Measurements from ENCODE around the gene FBLN2. TPM values are rescaled to one million over a fixed set of nuclear protein-coding genes. Genes with fewer than 3 reads are reported as not detected.

FBLN2 gene
- total RNA-seq, 1 experiment from 2014 or later, result 52.7 TPM

DNA sequence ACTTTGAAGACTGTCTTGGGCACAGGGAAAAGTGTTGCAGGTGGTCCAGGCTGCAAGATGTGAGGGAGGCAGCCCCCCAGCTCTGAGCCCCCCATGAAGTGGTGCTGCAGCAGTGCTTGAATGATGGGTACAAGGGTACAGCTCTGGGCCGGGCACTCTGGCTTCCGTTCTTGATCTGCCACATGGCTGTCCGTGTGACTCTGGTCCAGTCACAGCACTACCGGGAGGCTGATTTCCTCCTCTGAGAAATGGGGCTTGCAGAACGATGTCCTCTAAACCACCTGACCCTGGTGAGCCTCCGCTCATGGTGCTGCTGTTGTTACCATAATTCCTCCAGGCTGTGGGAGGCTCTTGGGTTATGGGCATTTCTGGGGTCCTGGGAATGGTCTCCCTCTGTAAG lies 75.1 kb downstream of the FBLN2 start:
- DNase-seq (ENCODE audit: low read depth), result no peak

GRCh38 chr3:13624671-13625125 lies 75.8 kb downstream of the FBLN2 start:
- no peak for DNase-seq (ENCODE audit: low read depth)

DNA sequence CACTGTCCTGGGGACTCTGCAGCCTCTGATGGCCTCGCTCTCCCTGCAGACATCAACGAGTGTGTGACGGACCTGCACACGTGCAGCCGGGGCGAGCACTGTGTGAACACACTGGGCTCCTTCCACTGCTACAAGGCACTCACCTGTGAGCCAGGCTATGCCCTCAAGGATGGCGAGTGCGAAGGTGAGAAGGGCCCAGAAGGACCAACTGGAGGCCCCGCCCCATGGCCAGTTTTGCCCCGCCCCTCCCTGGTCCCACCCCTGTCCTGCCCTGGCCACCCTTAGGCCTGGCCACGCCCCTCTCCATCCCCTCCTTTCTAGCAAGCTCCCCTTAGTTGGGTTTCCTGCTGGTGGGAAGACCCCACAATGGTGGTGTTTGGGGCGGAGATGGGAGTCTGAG lies 77.5 kb downstream of the FBLN2 start:
- no peak for DNase-seq (ENCODE audit: low read depth)

GRCh38 chr3:13626915-13627460 lies 78.1 kb downstream of the FBLN2 start:
- no peak for DNase-seq (ENCODE audit: low read depth)

- DNase-seq (ENCODE audit: low read depth), result no peak
These were observed 78.8 kb downstream of the FBLN2 start for GRCh38 chr3:13627681-13628080.

- DNase-seq (ENCODE audit: low read depth), result no peak
These were observed 79.5 kb downstream of the FBLN2 start for GRCh38 chr3:13628432-13628831.

- DNase-seq (ENCODE audit: low read depth), result no peak
These were observed 80.1 kb downstream of the FBLN2 start for GRCh38 chr3:13628841-13629551.

DNA sequence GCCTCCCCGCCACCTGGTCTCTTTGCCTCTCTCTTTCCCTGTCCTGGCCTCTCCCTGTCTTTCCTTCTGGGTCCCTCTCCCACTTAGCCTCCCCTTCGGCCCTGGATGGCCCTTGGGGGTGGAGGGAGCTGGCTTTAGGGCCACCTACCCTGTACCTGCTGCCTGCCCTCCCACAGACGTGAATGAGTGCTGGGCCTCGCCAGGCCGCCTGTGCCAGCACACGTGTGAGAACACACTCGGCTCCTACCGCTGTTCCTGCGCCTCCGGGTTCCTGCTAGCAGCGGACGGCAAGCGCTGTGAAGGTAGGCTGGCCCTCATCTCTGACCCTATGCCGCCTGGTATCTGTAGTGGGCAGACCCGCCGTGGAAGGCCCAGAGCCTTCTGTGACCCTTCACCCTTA lies 80.7 kb downstream of the FBLN2 start:
- DNase-seq (ENCODE audit: low read depth), result no peak

DNA sequence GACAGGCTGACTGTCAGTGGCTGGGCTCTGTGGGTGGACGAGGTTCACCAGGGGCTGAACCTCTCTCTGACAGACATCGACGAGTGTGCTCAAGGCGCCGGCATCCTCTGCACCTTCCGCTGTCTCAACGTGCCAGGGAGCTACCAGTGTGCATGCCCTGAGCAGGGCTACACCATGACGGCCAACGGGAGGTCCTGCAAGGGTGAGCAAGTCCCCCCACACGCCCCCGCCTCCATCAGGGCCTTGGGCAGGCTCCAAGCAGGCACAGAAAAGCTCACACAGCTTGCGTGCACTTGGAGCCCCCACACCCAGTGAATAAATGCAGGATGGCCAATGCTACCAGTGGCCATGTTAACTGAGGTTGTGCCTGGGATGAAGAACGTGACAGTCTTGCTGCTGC lies 82.3 kb downstream of the FBLN2 start:
- DNase-seq (ENCODE audit: low read depth), result no peak

DNA sequence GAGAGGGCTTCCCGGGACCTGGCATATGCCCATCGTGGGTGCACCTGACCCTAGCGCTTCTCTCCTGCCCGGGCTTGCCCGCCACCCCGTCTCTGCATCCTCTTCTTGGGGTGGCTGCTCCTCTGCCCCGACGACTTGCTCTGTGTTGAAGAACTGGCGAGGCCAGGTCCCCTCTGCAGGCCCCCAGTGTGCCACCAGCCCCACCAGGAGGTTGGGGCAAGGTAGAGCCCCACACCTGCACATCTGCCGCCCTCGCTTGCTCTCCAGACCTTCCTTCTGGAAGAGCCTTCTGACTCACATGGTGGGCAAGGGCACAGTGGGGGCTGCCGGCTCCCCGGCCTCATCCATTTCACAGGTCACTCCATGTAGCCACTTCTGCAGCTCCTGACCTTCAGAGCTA lies 84.3 kb downstream of the FBLN2 start:
- DNase-seq (ENCODE audit: low read depth), result no peak

DNA sequence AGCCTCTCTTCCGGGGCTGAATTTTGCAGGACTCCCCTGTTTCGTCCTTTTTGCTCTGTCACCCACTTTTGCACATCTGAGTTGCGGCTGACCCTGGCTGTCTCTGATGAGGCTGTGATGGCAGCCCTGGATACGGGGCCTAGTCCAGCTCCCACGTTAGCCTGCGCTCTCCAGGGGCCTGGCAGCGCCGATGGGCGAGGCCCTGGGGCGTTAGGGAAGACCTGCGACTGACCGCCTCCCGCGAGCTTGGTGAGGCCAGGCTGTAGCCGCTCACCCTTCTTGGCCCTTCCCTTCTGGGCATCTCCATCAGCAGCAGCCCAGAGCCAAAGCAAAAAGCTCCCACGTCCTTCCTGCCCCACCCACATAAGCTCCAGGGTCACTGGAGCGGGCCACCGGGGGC lies 85.2 kb downstream of the FBLN2 start:
- no peak for DNase-seq (ENCODE audit: low read depth)

- no peak for DNase-seq (ENCODE audit: low read depth)
These were observed 85.7 kb downstream of the FBLN2 start for GRCh38 chr3:13634615-13635014.

DNA sequence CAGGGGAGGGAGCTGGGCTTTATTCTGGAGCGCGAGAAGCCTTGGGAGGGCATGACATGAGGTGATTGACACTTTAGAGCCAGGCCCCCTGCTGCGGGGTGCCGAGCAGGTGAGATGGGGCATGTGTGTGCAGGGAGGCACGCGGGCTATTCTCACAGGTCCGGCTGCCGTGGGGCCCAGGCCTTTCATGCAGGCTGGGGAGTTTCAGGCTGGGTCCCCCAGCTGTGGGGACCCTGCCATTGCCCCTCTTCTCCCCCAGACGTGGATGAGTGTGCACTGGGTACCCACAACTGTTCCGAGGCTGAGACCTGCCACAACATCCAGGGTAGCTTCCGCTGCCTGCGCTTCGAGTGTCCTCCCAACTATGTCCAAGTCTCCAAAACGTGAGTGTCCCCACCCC lies 87.3 kb downstream of the FBLN2 start:
- no peak for DNase-seq (ENCODE audit: low read depth)

DNA sequence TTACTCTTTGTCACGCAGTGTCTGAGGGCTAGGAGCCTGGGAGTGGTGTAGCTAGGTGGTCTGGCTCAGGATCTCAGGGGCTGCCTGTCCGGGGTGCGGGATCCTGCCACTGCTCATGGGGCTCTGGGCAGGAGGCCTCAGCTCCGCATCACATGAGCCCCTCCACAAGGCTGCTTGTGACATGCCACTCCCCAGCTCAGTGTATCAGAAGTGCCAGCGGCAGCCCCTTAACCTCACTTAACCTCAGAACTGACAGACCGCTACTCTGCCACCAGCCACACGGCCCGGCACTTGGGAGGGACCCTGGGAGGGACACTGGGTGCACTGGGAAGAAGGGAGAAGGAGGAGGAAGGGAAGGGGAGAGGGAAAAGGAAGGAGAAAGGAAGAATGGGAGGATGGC lies 87.9 kb downstream of the FBLN2 start:
- no peak for DNase-seq (ENCODE audit: low read depth)

- DNase-seq (ENCODE audit: low read depth), result no peak
These were observed 88.5 kb downstream of the FBLN2 start for GRCh38 chr3:13637311-13637891.

GRCh38 chr3:13637953-13638352 lies 89.0 kb downstream of the FBLN2 start:
- DNase-seq (ENCODE audit: low read depth), result no peak

DNA sequence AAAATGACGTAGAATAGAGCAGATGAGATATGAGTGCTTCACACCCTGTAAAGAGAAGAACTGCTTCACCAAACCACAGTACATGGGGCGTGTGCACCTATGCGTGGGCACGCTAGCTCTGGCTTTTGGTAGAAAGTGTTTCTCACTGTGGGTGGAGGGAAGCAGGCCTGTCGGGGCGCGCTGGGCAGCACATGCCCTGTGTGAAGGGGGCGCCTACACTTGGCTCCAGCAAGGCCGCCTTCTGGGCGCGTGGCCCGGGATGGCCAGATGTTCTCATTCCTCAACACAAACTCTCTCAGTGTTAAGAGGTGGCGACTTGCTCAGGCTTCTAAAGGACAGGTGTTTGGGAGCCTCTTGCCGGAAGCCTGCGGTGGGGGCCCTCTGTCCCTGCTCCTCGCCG lies 90.0 kb downstream of the FBLN2 start:
- no peak for DNase-seq (ENCODE audit: low read depth)

DNA sequence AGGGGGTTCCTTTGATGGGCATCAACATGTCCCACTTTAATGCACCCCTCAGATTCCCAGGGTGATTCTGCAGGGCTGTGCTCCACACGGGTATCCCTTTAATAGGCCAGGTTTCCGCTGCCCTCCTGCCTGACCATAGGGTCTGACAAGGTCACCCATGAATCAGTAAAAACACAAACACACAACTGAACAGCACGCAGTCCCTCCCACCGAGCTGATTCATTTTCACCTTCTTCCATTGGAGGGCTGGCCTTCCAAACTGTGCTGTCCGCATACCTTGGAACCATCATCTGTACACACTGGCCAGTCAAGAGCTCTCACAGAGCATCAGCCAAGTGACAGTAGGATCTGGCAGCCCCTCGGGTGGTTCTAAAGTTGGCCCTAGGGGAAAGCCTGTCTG lies 93.7 kb downstream of the FBLN2 start:
- peak; percentile 33 for DNase-seq (ENCODE audit: low read depth)

DNA sequence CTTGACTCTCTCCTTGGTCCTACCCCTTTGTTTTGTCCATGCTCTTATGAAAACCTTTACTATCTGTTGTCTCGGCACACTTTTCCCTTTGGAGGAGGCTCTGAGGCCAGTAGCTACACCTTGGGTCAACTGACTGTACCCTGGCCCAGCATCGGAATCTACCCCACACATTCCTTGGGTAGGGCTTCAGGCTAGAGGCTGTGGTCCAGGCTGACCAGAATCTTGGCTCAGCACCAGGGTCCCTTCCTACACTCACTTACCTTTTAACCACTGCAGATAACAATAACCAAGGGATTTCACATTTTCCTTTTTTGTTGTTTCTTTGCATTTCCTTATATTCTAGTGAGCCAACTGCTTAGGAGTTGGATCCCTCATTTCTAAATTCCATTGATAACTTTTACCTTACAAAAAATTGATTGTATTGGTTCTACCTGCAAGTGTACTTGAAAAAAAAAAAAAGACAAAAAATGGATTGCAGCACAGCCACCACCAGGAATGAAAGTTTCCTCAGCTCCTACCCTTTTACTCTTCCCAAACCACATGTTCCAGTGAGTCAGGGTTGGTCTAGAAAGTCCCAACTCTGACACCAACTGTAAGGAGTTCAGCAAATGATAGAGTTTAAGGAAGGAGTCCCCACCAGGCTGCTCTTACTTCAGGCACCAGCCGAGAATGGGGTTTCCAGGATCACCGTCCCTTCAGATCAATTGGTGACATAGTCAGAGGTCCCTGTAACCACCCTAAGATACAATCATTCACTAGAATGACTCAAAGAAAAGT lies 95.6 kb downstream of the FBLN2 start:
- DNase-seq (ENCODE audit: low read depth), result peak; percentile 80

DNA sequence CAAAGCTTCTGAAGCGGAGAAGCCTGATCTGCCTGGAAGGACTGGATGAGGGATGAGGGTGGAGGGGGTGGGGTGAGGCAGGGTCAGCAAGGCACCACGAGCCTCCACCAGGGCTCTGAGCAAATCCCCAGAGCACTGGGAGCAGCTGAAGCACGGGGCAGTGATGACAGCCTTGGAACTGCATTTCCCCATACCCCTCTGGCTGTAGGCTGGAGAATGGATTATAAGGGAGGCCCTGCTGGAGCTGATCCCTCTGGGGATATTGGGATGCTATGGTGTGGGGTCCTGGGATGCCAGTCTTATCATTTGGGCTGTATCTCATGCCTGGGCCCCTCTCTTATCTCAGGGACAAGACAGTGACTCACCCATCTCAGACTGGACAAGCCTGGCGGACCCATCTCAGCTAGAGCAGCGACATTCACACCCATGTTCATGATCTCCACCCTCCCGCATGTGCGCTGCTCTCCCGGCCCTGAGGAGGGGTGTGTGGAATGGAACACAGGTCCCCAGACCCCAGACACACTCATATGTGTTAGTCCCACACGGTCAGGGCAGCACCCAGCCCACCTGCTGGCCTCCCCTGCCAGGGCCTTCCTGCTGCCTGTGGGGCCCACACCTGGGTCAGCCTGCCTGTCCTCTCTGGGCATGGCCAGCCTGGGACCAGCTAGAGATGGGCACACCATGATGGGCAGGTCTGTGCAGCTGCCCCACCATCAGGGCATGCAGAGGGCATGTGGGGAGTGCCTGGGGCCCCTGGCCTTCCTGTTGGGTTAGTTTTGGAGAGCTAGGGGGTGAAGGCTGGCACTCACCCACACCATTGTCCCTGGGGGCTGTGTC lies 97.1 kb downstream of the FBLN2 start:
- no peak for DNase-seq (ENCODE audit: low read depth)

DNA sequence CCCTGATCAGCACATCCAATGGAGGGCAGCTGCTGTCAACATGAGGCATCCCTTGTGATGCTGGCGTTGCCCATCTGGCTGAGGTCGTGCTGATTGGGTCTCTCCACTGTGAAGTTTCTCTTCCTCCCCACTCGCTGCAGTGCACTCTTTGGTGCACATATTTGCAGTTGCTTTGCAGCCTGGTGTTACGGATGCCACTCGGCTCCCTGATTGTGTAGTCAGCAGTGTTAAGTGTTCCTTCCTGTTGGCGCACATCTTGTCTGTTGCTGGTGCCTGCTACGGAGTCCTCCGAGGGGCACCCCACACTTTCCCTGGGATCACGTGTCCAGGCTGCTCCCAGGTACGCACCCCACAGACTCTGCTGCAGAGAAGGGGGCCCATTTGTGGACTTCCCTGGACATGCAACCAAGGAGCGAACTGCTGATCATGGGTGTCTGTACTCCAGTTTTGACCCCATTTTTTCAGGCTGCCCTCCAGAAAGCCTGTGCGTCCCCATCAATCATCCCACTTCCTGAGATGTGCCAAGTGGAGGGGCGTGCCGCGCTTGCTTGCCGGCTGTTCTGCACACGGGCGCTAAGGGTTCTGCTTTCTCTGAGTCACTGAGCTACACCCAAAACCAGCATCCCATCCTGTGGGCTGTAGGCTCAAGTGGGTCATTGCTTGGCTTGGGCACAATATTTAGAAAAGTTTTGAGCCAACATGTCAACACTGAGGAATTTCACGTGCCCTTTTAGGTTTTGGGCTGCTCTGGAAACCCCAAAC lies 98.6 kb downstream of the FBLN2 start:
- peak; percentile 91 for DNase-seq (ENCODE audit: low read depth)
